SJSA1 (cell line): ENCODE results near the gene SH3RF2. TPM values are rescaled to one million over a fixed set of nuclear protein-coding genes. Genes with fewer than 3 reads are reported as not detected.

Experiments used
- DNase-seq, 2 experiments: peaks; one replicate each; pipeline ENCODE4 v3.0.0-alpha.2; 2015 to 2020; ENCODE audit warnings: low spot score in 2 of 2, low read depth in 1 of 2
- H3K27ac ChIP-seq: fragments of 250-450 bp; sonication (Bioruptor Pico); 2 replicates; pipeline ENCODE4 v1.5.1; 2020; ENCODE audit warnings: mild to moderate bottlenecking, moderate library complexity
- H3K27me3 ChIP-seq: fragments of 250-450 bp; sonication (Bioruptor Pico); replicated peaks from 2 replicates; pipeline ENCODE4 v1.5.1; 2020; ENCODE audit warnings: mild to moderate bottlenecking, moderate library complexity
- H3K36me3 ChIP-seq: fragments of 250-450 bp; sonication (Bioruptor Pico); 2 replicates; pipeline ENCODE4 v1.5.1; 2020; ENCODE audit warnings: mild to moderate bottlenecking
- H3K4me1 ChIP-seq: fragments of 250-450 bp; sonication (Bioruptor Pico); replicated peaks from 2 replicates; pipeline ENCODE4 v1.6.1; 2021; ENCODE audit warnings: mild to moderate bottlenecking
- H3K4me3 ChIP-seq: fragments of 250-450 bp; sonication (Bioruptor Pico); 2 replicates; pipeline ENCODE4 v1.5.1; 2020; ENCODE audit warnings: mild to moderate bottlenecking
- H3K9me3 ChIP-seq: fragments of 250-450 bp; sonication (Bioruptor Pico); replicated peaks from 2 replicates; pipeline ENCODE4 v1.5.1; 2020; ENCODE audit warnings: mild to moderate bottlenecking
- total RNA-seq: library from RNA; depleted of rRNA; stranded (reverse); fragments of >200 nt; shearing (Covaris generic); gene quantifications from 2 replicates; pipeline ENCODE4 v1.2.3, GENCODE V29; 2014

Gene SH3RF2
- total RNA-seq, 1 experiment from 2014 or later: 23.1 TPM

DNA sequence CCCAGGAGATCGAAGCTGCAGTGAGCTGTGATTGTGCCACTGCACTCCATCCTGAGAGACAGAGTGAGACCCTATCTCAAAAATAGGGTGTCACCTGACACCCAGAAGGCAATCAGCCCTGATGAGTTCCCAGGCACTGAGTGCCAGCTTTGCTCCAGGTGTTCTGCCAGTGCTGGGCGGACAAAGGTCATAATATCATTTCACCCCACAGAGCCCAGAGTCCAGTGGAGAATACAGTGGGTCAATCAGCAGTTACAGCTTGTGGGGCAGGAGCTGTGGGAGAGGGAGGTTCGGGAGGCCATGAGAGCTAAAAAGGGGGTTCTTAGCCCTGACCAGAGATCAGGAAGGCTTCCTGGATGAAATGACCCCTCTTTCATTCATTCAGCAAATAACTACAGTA, 24.4 kb upstream of the SH3RF2 start:
- peaks cover 12% of the 10 kb centered on the region for H3K4me1 ChIP-seq
- H3K36me3 ChIP-seq: no peaks in the 10 kb centered on the region
- H3K9me3 ChIP-seq: no peaks in the 10 kb centered on the region
- H3K27ac ChIP-seq: no peak overlapping the region
- H3K27me3 ChIP-seq: no peaks in the 10 kb centered on the region
- no peak overlapping the region for H3K4me3 ChIP-seq
- DNase-seq: no peak

DNA sequence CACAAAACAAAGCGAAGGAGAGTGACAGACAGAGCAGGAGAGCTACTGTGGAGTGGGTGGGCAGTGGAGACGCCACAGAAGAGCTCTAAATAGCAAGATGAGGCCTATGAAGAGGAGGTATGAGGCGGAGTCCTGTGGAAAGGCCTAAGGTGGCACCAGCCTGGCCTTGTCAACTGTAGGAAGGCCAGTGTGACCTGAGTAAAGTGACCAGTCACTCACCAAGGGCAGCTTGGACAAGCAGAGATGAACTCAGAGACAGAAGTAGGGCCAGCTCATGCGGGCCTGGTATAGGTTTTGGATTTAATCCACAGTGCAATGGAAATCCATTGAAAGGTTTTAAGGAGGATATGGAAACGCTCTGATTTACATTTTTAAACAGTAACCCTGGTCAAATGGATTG, 23.8 kb upstream of the SH3RF2 start:
- Histone ChIP-seq H3K4me3 (no peak overlapping the region), H3K27ac (no peak overlapping the region), H3K4me1 (peaks cover 17% of the 10 kb centered on the region), H3K27me3 (no peaks in the 10 kb centered on the region), H3K9me3 (no peaks in the 10 kb centered on the region), H3K36me3 (no peaks in the 10 kb centered on the region)
- no peak for DNase-seq

DNA sequence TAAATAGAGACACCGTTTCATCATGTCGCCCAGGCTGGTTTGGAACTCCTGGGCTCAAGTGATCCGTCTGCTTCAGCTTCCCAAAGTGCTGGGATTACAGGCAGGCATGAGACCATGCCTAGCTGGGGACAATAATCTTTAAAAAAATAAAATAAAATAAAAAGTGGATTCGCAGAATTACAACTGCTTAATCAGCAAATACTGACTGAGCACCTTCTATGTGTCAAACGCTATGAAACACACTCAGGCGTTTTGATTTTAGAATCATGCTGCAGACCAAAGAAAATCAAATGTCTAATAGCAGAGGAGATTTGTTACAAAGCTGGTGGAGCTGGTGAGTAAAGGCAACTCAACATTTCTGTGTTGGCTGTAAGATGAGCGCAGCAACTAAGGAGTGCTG, 22.7 kb upstream of the SH3RF2 start:
- Histone ChIP-seq H3K9me3 (no peaks in the 10 kb centered on the region), H3K4me3 (no peak overlapping the region), H3K27me3 (no peaks in the 10 kb centered on the region), H3K27ac (no peak overlapping the region), H3K4me1 (peaks cover 17% of the 10 kb centered on the region), H3K36me3 (no peaks in the 10 kb centered on the region)
- DNase-seq: no peak

DNA sequence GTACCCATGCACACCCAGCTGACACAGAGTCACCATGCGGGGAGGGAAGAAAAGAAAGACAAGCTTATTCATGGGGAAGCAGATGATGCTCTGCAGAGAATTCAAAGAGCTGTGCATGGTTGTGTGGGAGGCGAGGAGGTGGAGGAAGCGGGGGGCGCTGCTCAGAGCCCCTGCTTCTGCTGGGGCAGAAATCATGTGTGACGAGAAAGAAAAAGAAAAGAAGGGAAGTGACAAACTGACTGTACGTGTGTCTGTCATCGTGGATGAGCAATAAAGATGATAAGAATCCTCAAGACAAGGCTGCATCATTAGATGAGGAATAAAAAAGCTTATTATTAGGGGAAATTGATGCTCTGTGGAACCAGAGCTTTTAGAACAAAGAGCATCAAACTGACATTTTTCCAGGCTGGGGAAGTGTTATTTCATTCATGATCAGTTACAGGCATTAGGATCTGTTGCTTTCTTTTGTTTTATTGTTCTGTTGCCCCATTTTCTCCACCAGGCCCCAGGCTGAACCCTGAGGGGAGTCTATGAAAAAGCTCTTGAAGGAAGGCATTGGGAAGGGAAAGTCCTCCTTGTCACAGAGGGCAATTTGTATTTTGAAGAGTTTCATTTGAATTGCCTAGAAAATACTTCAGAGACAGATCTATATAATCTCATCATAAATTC, 20.3 kb upstream of the SH3RF2 start:
- Histone ChIP-seq H3K4me3 (no peak overlapping the region), H3K36me3 (no peaks in the 10 kb centered on the region), H3K4me1 (peaks cover 17% of the 10 kb centered on the region), H3K27ac (no peak overlapping the region), H3K27me3 (no peaks in the 10 kb centered on the region), H3K9me3 (peaks cover 3% of the 10 kb centered on the region; the same call in 1 of the 2 replicates)
- DNase-seq: no peak

DNA sequence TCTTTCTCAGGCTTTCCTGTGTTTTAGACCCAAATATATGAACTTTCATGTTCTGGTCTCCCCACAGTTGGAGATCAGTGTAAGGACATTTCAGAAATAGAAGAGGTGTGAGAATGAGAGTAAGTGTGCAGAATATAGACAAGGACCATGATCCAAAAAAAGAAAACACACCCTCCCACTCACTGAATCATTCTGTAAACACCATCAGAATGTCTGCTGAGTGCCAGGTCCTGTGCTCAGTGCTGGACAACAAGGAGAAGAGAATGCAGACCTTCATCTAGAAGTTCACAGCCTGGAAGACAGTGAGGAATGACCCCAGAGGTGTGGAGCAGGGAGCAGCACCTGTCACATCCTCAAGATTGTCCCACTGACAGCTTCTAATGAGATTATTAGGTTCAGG, 19.1 kb upstream of the SH3RF2 start:
- no peak for DNase-seq
- no peaks in the 10 kb centered on the region for H3K36me3 ChIP-seq
- no peak overlapping the region for H3K27ac ChIP-seq
- peaks cover 12% of the 10 kb centered on the region for H3K4me1 ChIP-seq
- no peak overlapping the region for H3K4me3 ChIP-seq
- H3K9me3 ChIP-seq: peaks cover 3% of the 10 kb centered on the region; the same call in 1 of the 2 replicates
- H3K27me3 ChIP-seq: no peaks in the 10 kb centered on the region

DNA sequence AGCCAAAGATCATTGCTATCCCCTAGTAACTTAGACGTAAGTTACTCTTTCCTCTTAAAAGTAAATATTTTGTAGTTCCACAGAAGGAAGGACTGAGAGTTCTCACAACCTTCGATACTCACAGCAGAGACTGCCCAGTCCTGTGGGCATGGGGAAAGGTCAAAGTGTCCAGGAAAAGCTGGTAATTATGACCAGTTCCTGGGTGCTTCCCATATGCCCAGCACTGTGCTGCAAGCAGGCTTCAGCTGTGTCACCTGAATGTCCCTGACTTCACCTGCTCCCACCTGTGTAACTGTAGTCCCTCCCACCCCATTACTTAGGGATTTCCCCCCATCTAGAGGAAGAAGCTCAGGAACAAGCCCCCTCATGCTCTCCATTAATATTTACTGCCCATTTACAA, 18.0 kb upstream of the SH3RF2 start:
- Histone ChIP-seq H3K4me3 (no peak overlapping the region), H3K4me1 (peaks cover 6% of the 10 kb centered on the region; the same call in 1 of the 2 replicates)
- DNase-seq: no peak

DNA sequence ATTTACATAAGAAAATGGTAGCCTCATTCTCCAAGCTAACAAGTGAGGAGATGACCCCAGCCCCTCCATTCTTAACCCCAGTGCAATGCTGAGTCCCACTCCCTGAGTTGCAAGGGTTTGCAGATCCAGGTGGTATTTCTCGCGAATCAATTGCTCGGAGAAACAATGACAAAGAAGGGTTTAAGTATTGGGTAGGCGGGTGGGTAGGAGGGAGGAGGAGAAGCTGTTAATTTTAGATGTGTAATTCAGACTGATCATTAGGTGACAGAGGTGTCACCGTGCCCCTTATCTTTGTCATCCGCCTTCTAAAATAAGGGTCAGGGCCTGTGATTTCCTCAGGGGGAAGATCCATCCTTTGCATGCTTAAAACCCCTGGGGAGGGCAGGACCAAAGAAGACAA, 17.0 kb upstream of the SH3RF2 start:
- Histone ChIP-seq H3K9me3 (peaks cover 3% of the 10 kb centered on the region; the same call in 1 of the 2 replicates), H3K27me3 (no peaks in the 10 kb centered on the region), H3K36me3 (no peaks in the 10 kb centered on the region), H3K27ac (no peak overlapping the region), H3K4me3 (no peak overlapping the region), H3K4me1 (peaks cover 16% of the 10 kb centered on the region)
- no peak for DNase-seq

More for the DNA sequence above, 18.0 kb upstream of the SH3RF2 start:
- Histone ChIP-seq H3K27me3 (no peaks in the 10 kb centered on the region), H3K36me3 (no peaks in the 10 kb centered on the region), H3K9me3 (peaks cover 3% of the 10 kb centered on the region; the same call in 1 of the 2 replicates), H3K27ac (no peak overlapping the region)

DNA sequence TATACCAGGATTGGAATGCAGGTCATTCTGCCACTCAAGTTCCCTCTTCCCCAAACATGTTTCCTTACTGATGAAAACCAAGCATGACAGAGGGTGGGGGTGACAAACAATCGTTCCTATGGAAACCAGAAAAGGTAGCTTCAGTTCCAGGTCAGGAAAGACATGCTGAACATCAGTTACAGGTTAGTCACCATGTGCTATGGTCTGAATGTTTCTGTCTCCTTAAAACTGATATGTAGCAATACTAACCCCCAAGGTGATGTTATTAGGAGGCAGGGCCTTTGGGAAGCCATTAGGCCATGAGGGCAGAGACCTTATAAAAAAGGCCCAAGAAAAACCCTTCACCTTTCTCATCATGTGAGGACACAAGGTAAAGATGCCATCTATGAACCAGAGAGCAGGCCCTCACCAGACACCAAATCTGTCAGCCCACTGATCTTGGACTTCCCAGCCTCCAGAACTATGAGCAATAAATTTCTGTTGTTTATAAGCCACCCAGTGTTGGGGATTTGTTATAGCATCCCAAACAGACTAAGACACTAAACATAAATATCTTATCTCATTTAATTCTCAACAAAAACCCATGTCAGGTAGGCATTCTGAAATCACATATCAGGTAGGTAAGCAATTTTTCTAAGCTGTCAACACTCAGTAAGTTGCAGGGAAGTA, 15.7 kb upstream of the SH3RF2 start:
- DNase-seq: no peak
- Histone ChIP-seq H3K9me3 (peaks cover 3% of the 10 kb centered on the region; the same call in 1 of the 2 replicates), H3K27ac (no peak overlapping the region), H3K36me3 (no peaks in the 10 kb centered on the region), H3K27me3 (no peaks in the 10 kb centered on the region), H3K4me1 (peaks cover 28% of the 10 kb centered on the region), H3K4me3 (no peak overlapping the region)

DNA sequence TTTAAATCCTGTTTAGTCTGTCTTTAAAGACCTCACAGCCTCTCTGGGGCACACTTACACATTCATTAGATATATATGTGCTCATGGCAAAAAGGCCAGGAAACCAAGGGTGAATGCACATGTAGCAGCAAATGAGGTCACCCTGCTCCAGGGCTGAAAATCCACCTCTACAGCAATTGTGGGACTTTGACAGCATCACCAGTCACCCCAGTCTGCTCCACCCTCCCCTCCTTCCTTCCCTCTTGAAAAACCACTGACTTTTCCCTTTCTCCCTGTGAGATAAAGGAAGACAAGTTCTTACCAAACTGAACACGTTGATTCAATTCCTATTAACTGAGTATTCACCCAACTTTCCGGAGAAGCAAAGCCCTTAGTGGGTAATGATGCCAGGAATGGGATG, 15.2 kb upstream of the SH3RF2 start:
- H3K4me1 ChIP-seq: peaks cover 33% of the 10 kb centered on the region
- no peaks in the 10 kb centered on the region for H3K36me3 ChIP-seq
- no peaks in the 10 kb centered on the region for H3K27me3 ChIP-seq
- no peak overlapping the region for H3K27ac ChIP-seq
- peaks cover 3% of the 10 kb centered on the region; the same call in 1 of the 2 replicates for H3K9me3 ChIP-seq
- DNase-seq: no peak
- H3K4me3 ChIP-seq: no peak overlapping the region

DNA sequence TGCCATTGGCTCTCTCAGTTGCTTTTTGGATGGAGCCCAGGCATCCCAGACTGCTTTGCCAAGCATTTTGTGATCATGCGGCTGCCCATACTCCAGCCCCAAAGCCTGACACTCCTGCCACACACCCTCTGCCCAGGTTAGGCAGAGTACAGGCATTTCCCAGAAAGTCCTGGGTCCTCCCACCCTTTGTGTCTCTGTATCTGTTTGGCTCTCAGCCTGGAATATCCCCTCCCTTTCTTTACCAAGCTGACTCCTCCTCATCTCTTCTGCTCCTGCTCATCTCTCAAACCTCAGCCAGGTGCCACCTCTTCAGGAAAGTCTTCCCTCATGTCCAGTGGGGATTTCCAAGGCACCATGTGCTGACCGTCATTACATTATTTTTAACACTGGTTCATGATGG, 14.3 kb upstream of the SH3RF2 start:
- H3K36me3 ChIP-seq: no peaks in the 10 kb centered on the region
- no peak overlapping the region for H3K4me3 ChIP-seq
- no peaks in the 10 kb centered on the region for H3K27me3 ChIP-seq
- H3K27ac ChIP-seq: no peak overlapping the region
- peaks cover 3% of the 10 kb centered on the region; the same call in 1 of the 2 replicates for H3K9me3 ChIP-seq
- H3K4me1 ChIP-seq: peaks cover 35% of the 10 kb centered on the region
- no peak for DNase-seq

DNA sequence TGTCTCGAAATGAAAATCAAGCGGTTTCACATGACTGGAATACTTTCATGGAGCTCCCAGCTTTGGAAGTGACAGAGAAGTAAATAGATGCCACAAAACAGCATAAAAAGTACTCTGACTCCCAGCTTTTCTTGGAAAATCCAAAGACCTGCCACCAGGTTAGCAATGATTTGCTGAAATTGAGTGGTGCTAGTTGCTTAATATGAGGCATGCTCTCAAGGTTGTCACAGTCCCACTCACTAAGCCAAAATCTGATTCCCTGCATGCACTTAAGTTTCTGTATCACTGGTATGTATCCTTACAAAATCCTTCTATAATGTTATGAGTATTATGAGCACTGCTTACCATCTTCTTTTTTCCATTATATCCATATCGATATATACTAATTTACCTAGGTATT, 13.0 kb upstream of the SH3RF2 start:
- Histone ChIP-seq H3K27ac (no peak overlapping the region), H3K4me3 (no peak overlapping the region), H3K27me3 (no peaks in the 10 kb centered on the region), H3K36me3 (no peaks in the 10 kb centered on the region), H3K9me3 (peaks cover 3% of the 10 kb centered on the region; the same call in 1 of the 2 replicates), H3K4me1 (peaks cover 31% of the 10 kb centered on the region)
- DNase-seq: no peak

DNA sequence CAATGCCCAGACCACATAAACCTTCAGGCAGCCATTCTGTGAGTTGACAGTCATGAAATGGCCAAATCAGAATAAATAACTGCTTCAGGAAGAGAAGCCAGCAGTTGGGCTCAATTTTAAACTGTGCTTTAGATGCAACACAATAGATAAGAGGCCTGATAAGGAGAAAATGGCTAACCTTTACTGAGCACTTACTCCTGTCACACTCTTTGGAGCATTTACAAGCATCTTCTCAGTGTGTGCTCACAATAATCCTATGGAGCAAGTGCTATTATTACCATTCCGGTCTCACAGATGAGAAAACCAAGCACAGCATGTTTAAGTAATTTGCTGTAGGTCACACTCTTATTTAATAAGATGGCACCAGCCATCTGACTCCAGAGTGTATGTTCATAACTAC, 11.5 kb upstream of the SH3RF2 start:
- Histone ChIP-seq H3K4me1 (peaks cover 31% of the 10 kb centered on the region), H3K27ac (peak overlapping the region; percentile 93), H3K36me3 (no peaks in the 10 kb centered on the region), H3K27me3 (no peaks in the 10 kb centered on the region), H3K4me3 (no peak overlapping the region), H3K9me3 (peaks cover 3% of the 10 kb centered on the region; the same call in 1 of the 2 replicates)
- DNase-seq: no peak

DNA sequence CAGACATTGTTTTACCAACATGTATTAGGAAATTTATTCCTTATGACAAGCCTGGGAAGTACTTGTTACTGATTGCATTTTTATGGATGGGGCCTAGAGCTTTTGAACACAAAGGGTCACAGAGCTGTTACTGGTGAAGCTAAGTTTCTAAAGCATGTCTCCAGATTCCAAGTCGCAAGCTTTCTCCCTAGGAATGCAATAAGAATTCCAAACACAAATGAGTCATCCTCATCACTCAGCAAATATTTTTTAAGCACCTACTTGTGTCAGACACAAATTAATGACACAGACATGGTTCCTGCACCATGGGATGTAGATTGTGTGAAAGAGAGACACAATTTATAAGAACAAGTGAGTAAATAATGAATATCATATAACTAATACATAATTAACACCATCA, 11.0 kb upstream of the SH3RF2 start:
- Histone ChIP-seq H3K27me3 (no peaks in the 10 kb centered on the region), H3K9me3 (peaks cover 3% of the 10 kb centered on the region; the same call in 1 of the 2 replicates), H3K27ac (peak overlapping the region; percentile 93), H3K4me1 (peaks cover 31% of the 10 kb centered on the region), H3K36me3 (no peaks in the 10 kb centered on the region), H3K4me3 (no peak overlapping the region)
- DNase-seq: peak; percentile 76 to 93

DNA sequence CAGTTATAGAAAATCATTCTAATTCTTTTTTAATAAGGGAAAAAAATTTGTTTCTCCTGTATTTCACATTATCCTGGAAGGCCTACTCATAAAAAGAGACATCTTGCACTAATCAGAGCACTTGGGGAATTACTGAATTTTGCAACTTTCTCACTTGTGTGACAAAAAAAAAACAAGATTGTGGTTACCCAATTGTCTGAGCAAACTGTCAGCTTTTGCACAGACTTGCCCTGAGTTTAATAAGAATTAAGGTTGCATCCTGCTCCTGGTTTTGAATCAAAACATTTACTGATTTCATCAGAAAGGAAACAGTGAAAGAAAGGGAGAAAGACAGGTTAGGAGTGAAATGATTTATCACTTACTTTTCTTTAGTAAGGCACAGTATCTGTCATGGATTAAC, 10.6 kb upstream of the SH3RF2 start:
- no peaks in the 10 kb centered on the region; the same call in 1 of the 2 replicates for H3K9me3 ChIP-seq
- H3K27me3 ChIP-seq: no peaks in the 10 kb centered on the region
- no peaks in the 10 kb centered on the region for H3K36me3 ChIP-seq
- H3K4me1 ChIP-seq: peaks cover 31% of the 10 kb centered on the region
- H3K4me3 ChIP-seq: no peak overlapping the region
- H3K27ac ChIP-seq: peak overlapping the region; percentile 93
- DNase-seq: no peak
